ENCODE results near the gene GNL2. TPM values are rescaled to one million over a fixed set of nuclear protein-coding genes. Genes with fewer than 3 reads are reported as not detected.
A peak's percentile ranks its signal among the peaks of the same experiment; 100 is the strongest.
"Not testable (repeated sequence)": the region's sequence is repeated elsewhere in the genome, so short reads cannot be mapped to it uniquely, and the experiment has no call there.

Gene GNL2
- total RNA-seq, 2 donors from 2014 or later: 54.9 to 59.9 TPM

GRCh38 chr1:37540036-37540785, 55.5 kb downstream of the GNL2 start:
- H3K4me1 Mint-ChIP-seq: peaks cover 7% of the 10 kb centered on the region
- ATAC-seq: no peak
- no peaks in the 10 kb centered on the region for H3K9me3 ChIP-seq (ENCODE audit: control insufficient read depth, low read length, poor library complexity, severe bottlenecking)
- H3K27me3 Mint-ChIP-seq: no peaks in the 10 kb centered on the region
- peaks cover 14% of the 10 kb centered on the region for H3K36me3 Mint-ChIP-seq (ENCODE audit: low read depth)
- DNase-seq: no peak
- H3K27ac Mint-ChIP-seq: no peak overlapping the region
- H3K4me3 Mint-ChIP-seq: no peak overlapping the region

- DNase-seq; H3K27me3 Mint-ChIP-seq; H3K9me3 ChIP-seq (ENCODE audit: control insufficient read depth, low read length, poor library complexity, severe bottlenecking); H3K27ac Mint-ChIP-seq; H3K4me3 Mint-ChIP-seq; ATAC-seq: not testable (repeated sequence)
- Mint-ChIP-seq H3K4me1 (peaks cover 11% of the 10 kb centered on the region), H3K36me3 (ENCODE audit: low read depth) (peaks cover 10% of the 10 kb centered on the region)
Observed at GRCh38 chr1:37539154-37539553, 56.6 kb downstream of the GNL2 start.

DNA sequence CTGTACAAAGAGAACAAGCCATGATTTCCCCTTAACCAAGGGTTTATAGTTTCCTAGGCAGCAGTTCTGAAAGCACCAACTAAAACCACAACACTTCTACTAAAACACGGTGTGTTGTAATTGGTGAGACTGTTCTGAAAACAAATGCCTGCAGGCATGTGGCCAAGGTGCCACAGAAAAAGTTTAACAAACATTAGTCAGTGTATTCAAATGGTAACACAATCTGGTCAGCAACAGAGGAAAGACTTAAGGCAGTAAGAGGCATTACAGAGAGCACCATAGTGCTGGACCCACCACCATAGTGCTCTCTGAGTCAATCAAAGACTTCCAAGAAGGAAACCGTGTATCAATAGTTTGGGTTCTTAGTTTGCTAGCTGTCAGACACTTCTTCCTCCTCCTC, 58.4 kb downstream of the GNL2 start:
- Mint-ChIP-seq H3K27me3 (no peaks in the 10 kb centered on the region), H3K27ac (peak overlapping the region; percentile 53), H3K4me1 (peaks cover 11% of the 10 kb centered on the region), H3K4me3 (no peak overlapping the region), H3K36me3 (ENCODE audit: low read depth) (peaks cover 10% of the 10 kb centered on the region)
- ATAC-seq: no peak
- DNase-seq: no peak
- H3K9me3 ChIP-seq (ENCODE audit: control insufficient read depth, low read length, poor library complexity, severe bottlenecking): no peaks in the 10 kb centered on the region

- DNase-seq: no peak
- Mint-ChIP-seq H3K4me1 (peaks cover 11% of the 10 kb centered on the region), H3K27me3 (no peaks in the 10 kb centered on the region), H3K4me3 (no peak overlapping the region), H3K27ac (no peak overlapping the region), H3K36me3 (ENCODE audit: low read depth) (peaks cover 6% of the 10 kb centered on the region)
- H3K9me3 ChIP-seq (ENCODE audit: control insufficient read depth, low read length, poor library complexity, severe bottlenecking): no peaks in the 10 kb centered on the region
- no peak for ATAC-seq
Observed at GRCh38 chr1:37533317-37534093, 62.2 kb downstream of the GNL2 start.

DNA sequence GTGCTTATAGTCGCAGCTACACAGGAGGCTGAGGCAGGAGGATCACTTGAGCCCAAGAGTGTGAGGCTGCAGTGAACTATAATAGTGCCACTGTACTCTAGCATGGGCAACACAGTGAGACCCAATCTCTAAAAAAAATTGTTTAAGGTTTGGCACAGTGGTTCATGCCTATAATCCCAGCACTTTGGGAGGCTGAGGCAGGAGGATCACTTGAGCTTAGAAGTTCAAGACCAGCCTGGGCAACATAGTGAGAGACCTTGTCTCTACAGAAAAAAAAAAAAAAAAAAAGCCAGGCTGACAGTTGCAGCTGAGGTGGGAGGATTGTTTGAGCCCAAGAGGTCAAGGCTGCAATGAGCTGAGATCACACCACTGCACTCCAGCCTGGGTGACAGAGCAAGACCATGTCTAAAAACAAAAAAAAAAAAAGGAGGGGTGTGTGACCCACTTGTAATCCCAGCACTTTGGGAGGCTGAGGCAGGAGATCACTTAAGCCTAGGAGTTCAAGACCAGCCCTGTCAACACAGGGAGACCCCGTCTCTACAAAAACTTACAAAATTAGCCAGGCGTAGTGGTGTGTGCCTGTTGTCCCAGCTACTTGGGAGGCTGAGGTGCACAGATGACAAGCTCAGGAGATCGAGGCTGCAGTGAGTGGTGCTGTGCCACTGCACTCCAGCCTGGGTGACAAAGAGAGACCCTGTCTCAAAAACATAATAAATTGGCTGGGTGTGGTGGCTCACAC, 63.1 kb downstream of the GNL2 start:
- not testable (repeated sequence) for DNase-seq; H3K4me1 Mint-ChIP-seq; H3K27me3 Mint-ChIP-seq; H3K36me3 Mint-ChIP-seq (ENCODE audit: low read depth); ATAC-seq; H3K9me3 ChIP-seq (ENCODE audit: control insufficient read depth, low read length, poor library complexity, severe bottlenecking); H3K4me3 Mint-ChIP-seq
- peak overlapping the region; percentile 60 for H3K27ac Mint-ChIP-seq

GRCh38 chr1:37529888-37530287, 65.8 kb downstream of the GNL2 start:
- ATAC-seq; H3K27me3 Mint-ChIP-seq; DNase-seq; H3K4me1 Mint-ChIP-seq; H3K4me3 Mint-ChIP-seq; H3K27ac Mint-ChIP-seq; H3K36me3 Mint-ChIP-seq (ENCODE audit: low read depth); H3K9me3 ChIP-seq (ENCODE audit: control insufficient read depth, low read length, poor library complexity, severe bottlenecking): not testable (repeated sequence)

GRCh38 chr1:37519613-37520012, 76.1 kb downstream of the GNL2 start:
- no peaks in the 10 kb centered on the region for H3K36me3 Mint-ChIP-seq (ENCODE audit: low read depth)
- H3K9me3 ChIP-seq (ENCODE audit: control insufficient read depth, low read length, poor library complexity, severe bottlenecking): no peaks in the 10 kb centered on the region
- peaks cover 8% of the 10 kb centered on the region for H3K4me1 Mint-ChIP-seq
- ATAC-seq (no peak), DNase-seq (no peak)
- H3K4me3 Mint-ChIP-seq: peak overlapping the region; percentile 83
- no peaks in the 10 kb centered on the region for H3K27me3 Mint-ChIP-seq
- H3K27ac Mint-ChIP-seq: no peak overlapping the region

- ATAC-seq; H3K9me3 ChIP-seq (ENCODE audit: control insufficient read depth, low read length, poor library complexity, severe bottlenecking); H3K27me3 Mint-ChIP-seq; H3K27ac Mint-ChIP-seq; H3K36me3 Mint-ChIP-seq (ENCODE audit: low read depth): not testable (repeated sequence)
- peaks cover 10% of the 10 kb centered on the region for H3K4me1 Mint-ChIP-seq
- peak overlapping the region; percentile 83 for H3K4me3 Mint-ChIP-seq
- DNase-seq: peak in 2 of 3 donors; percentile 16 to 29
Observed at GRCh38 chr1:37518929-37519328, 76.8 kb downstream of the GNL2 start.

- DNase-seq; H3K27me3 Mint-ChIP-seq; H3K27ac Mint-ChIP-seq; H3K36me3 Mint-ChIP-seq (ENCODE audit: low read depth); H3K9me3 ChIP-seq (ENCODE audit: control insufficient read depth, low read length, poor library complexity, severe bottlenecking); H3K4me3 Mint-ChIP-seq; ATAC-seq: not testable (repeated sequence)
- H3K4me1 Mint-ChIP-seq: peaks cover 16% of the 10 kb centered on the region
Observed at GRCh38 chr1:37518241-37518640, 77.5 kb downstream of the GNL2 start.

DNA sequence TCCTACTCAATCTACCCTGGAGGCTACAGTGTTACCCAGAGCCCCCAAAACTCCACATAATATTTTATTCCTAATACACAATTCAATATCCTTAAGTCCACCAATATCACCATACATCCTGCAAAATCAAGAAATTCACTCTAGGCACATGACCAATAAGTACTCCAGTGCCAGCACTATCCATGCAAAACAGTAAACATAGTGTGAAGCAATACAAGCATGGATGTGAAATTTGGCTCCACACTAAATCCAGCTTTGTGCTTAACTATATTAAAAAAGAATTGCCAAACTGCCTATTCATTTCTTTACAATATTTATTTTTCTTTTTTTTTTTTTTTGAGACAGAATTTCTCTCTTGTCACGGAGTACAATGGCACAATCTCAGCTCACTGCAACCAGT, 78.2 kb downstream of the GNL2 start:
- no peak overlapping the region for H3K27ac Mint-ChIP-seq
- peaks cover 2% of the 10 kb centered on the region for H3K36me3 Mint-ChIP-seq (ENCODE audit: low read depth)
- no peak overlapping the region for H3K4me3 Mint-ChIP-seq
- H3K4me1 Mint-ChIP-seq: peaks cover 21% of the 10 kb centered on the region
- no peaks in the 10 kb centered on the region for H3K9me3 ChIP-seq (ENCODE audit: control insufficient read depth, low read length, poor library complexity, severe bottlenecking)
- no peak for ATAC-seq
- H3K27me3 Mint-ChIP-seq: no peaks in the 10 kb centered on the region
- no peak for DNase-seq

Other genes starting within 250 kb of the GNL2 start
- gene ZC3H12A, start 121.4 kb downstream of the GNL2 start, total RNA-seq: 100 to 1,000 TPM; 166 to 170 TPM
- gene MEAF6, start 81.2 kb downstream of the GNL2 start, total RNA-seq: 10 to 100 TPM; 54.7 to 58.0 TPM
- gene SNIP1, start 41.6 kb downstream of the GNL2 start, total RNA-seq: 10 to 100 TPM; 51.1 to 58.5 TPM
- gene DNALI1, start 39.0 kb downstream of the GNL2 start, total RNA-seq: not detected
- not detected for gene RSPO1, start 39.0 kb upstream of the GNL2 start, total RNA-seq
- under 1 TPM; 0.70 TPM for gene CDCA8, start 96.6 kb upstream of the GNL2 start, total RNA-seq
- gene EPHA10, start 169.2 kb upstream of the GNL2 start, total RNA-seq: under 1 TPM; 0.34 to 0.75 TPM
- gene MANEAL, start 197.9 kb upstream of the GNL2 start, total RNA-seq: under 1 TPM; 0.73 to 0.92 TPM
- gene C1orf122, start 211.9 kb upstream of the GNL2 start, total RNA-seq: 10 to 100 TPM; 13.0 to 13.2 TPM
- gene YRDC, start 212.3 kb upstream of the GNL2 start, total RNA-seq: 10 to 100 TPM; 26.7 to 31.9 TPM

Data from T-helper 17 cell (primary cell).